Measurements from ENCODE around the gene SWAP70. TPM values are rescaled to one million over a fixed set of nuclear protein-coding genes. Genes with fewer than 3 reads are reported as not detected.
A peak's percentile ranks its signal among the peaks of the same experiment; 100 is the strongest.

SWAP70 gene
- total and polyA plus RNA-seq, 4 donors, result 15.8 to 69.0 (median 47.1) TPM

DNA sequence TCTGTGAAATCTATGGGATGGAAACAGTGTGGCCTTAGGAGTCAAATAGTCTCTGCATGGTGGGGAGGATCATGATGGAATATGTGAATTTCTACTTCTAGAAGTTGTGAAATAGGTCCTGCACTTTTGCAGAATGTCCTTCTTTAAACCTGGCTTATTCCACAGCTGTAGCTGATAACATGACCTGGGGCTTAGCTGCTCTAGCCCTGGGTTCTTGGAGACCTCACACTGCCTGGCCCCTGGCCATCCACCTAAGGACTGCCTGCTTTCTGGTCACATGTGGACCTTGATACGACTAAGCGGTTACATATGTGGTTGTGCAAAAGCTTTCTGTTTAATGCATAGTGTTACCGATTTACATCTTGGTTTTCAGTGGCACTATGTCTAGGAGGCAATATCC, 88.2 kb downstream of the SWAP70 start:
- Histone ChIP-seq H3K27ac (ENCODE audit: low read depth in 1 of 2, low read length in 2 of 2) (no peak overlapping the region), H3K27me3 (ENCODE audit: control insufficient read depth in 1 of 2, insufficient read depth in 2 of 2, low read length in 1 of 2) (no peaks in the 10 kb centered on the region), H3K4me3 (ENCODE audit: low read length in 2 of 2) (no peak overlapping the region), H3K4me1 (ENCODE audit: control insufficient read depth in 1 of 2, insufficient read depth in 2 of 2, low read length in 2 of 2) (no peaks in the 10 kb centered on the region), H3K9me3 (ENCODE audit: control insufficient read depth, low read length) (no peaks in the 10 kb centered on the region), H3K36me3 (ENCODE audit: control insufficient read depth in 1 of 2, insufficient read depth in 2 of 2, low read length in 1 of 2) (peaks cover 3 to 5% of the 10 kb centered on the region in 2 donors)
- intact Hi-C loops (cut with DNase I), result no loop called here
- no peak for DNase-seq
- 58 to 71% methylated on average over 3 of the region's 3 CpGs for WGBS, 2 donors
- no peak for ATAC-seq (ENCODE audit: low FRiP score)

DNA sequence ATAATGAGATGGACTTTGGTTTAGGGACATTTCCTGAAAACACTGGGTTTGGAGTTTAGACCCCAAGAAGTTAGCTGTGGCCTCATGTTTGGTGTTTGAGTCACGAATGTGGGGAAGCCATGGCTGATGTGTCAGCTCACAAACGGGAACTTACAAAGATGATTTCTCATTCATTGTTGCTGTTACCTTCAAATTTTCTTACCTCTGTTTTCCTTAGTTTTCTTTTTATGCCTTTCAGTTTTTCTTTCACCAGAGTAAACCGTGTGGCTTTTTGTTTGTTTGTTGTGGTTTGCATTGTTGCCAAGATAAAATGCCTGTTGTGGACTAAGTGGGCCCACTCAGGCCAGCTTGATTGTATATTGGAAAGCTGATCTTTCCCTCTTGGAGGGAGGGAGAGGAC, 89.1 kb downstream of the SWAP70 start:
- ATAC-seq (ENCODE audit: low FRiP score) (no peak), DNase-seq (no peak)
- intact Hi-C loops (cut with DNase I), result no loop called here
- Histone ChIP-seq H3K27me3 (ENCODE audit: control insufficient read depth in 1 of 2, insufficient read depth in 2 of 2, low read length in 1 of 2) (no peaks in the 10 kb centered on the region), H3K9me3 (ENCODE audit: control insufficient read depth, low read length) (no peaks in the 10 kb centered on the region), H3K36me3 (ENCODE audit: control insufficient read depth in 1 of 2, insufficient read depth in 2 of 2, low read length in 1 of 2) (peaks cover 3 to 5% of the 10 kb centered on the region in 2 donors), H3K4me1 (ENCODE audit: control insufficient read depth in 1 of 2, insufficient read depth in 2 of 2, low read length in 2 of 2) (no peaks in the 10 kb centered on the region), H3K4me3 (ENCODE audit: low read length in 2 of 2) (no peak overlapping the region), H3K27ac (ENCODE audit: low read depth in 1 of 2, low read length in 2 of 2) (no peak overlapping the region)
- WGBS, 2 donors, result 71 to 76% methylated on average over 3 of the region's 3 CpGs

DNA sequence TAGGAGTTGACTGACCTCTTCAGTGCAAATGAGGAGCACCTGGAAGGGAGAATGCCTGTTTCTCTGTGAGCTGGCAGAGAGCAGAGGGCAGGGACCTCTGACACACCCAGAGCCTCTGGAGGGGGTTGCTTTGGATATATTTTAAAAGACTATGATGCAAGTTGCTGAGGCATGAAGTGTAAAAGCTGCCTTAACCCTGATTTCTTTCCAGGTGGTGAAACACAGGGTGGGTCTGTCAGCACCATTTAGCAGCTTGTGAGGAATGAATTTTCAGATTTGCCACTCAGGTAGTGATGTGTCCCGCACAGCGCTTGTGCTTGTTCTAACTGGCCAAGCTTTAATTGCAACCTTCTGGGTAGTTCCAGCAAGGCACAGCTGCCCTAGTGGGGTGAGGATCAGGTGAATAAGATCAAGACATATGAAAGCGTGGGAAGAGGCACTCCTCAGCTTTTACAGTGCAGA, 90.2 kb downstream of the SWAP70 start:
- intact Hi-C loops (cut with DNase I), result no loop called here
- WGBS, 2 donors, result 87 to 91% methylated on average over 3 of the region's 3 CpGs
- H3K36me3 ChIP-seq (ENCODE audit: control insufficient read depth in 1 of 2, insufficient read depth in 2 of 2, low read length in 1 of 2), result peaks cover 2 to 3% of the 10 kb centered on the region in 2 donors
- no peak for ATAC-seq (ENCODE audit: low FRiP score)
- peak overlapping the region in 1 of 2 donors; percentile 25 for H3K27ac ChIP-seq (ENCODE audit: low read depth in 1 of 2, low read length in 2 of 2)
- no peak for DNase-seq
- no peaks in the 10 kb centered on the region for H3K9me3 ChIP-seq (ENCODE audit: control insufficient read depth, low read length)
- no peaks in the 10 kb centered on the region for H3K27me3 ChIP-seq (ENCODE audit: control insufficient read depth in 1 of 2, insufficient read depth in 2 of 2, low read length in 1 of 2)
- H3K4me1 ChIP-seq (ENCODE audit: control insufficient read depth in 1 of 2, insufficient read depth in 2 of 2, low read length in 2 of 2), result no peaks in the 10 kb centered on the region
- H3K4me3 ChIP-seq (ENCODE audit: low read length in 2 of 2), result no peak overlapping the region

DNA sequence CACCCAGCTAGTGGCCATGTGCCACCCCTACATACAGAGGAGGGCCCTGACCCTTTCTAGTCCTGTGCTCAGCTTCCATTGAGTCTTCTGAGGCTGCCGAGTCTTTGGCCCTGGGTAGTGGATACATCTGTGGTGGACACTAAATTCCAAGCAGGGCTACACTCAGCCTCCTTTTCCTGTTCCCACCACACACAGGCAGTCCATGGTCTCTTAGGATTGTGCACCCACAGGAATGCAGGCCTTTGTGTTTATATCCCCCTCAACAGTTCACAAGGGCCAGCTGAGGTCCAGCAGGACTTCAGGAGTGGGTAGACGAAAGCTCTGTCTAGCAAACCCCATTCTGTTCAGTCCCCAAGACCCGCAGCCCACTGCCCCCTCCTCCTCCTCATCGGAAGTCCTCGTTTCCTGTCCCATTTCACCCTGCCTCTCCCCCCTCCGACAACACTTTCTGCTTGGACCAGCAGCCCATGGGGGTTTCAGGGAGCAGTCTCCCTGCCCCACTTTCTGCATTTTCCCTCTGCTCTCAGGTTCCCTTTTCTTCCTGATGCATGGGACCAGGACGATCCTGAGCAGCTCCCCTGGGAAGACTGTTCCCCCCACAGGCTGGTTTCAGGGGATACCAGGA, 91.8 kb downstream of the SWAP70 start:
- 44 to 47% methylated on average over 7 of the region's 7 CpGs for WGBS, 2 donors
- intact Hi-C loops (cut with DNase I), result loop anchor here (5.0 kb wide), 5 partner anchors 93 to 572 kb away; partner anchors contain the start of genes ADM (in 1 of the 2) and SWAP70 (in 1 of the 2)
- no peak for ATAC-seq (ENCODE audit: low FRiP score)
- no peak for DNase-seq
- Histone ChIP-seq H3K4me1 (ENCODE audit: control insufficient read depth in 1 of 2, insufficient read depth in 2 of 2, low read length in 2 of 2) (no peaks in the 10 kb centered on the region), H3K9me3 (ENCODE audit: control insufficient read depth, low read length) (no peaks in the 10 kb centered on the region), H3K4me3 (ENCODE audit: low read length in 2 of 2) (no peak overlapping the region), H3K27me3 (ENCODE audit: control insufficient read depth in 1 of 2, insufficient read depth in 2 of 2, low read length in 1 of 2) (no peaks in the 10 kb centered on the region), H3K36me3 (ENCODE audit: control insufficient read depth in 1 of 2, insufficient read depth in 2 of 2, low read length in 1 of 2) (peaks cover 0 to 2% of the 10 kb centered on the region in 2 donors), H3K27ac (ENCODE audit: low read depth in 1 of 2, low read length in 2 of 2) (peak overlapping the region in 1 of 2 donors; percentile 5)

- 92 to 95% methylated on average over 5 of the region's 5 CpGs for WGBS, 2 donors
- no peak for DNase-seq
- H3K4me3 ChIP-seq (ENCODE audit: low read length in 2 of 2), result no peak overlapping the region
- no peak for ATAC-seq (ENCODE audit: low FRiP score)
- H3K36me3 ChIP-seq (ENCODE audit: control insufficient read depth in 1 of 2, insufficient read depth in 2 of 2, low read length in 1 of 2), result no peaks in the 10 kb centered on the region
- H3K9me3 ChIP-seq (ENCODE audit: control insufficient read depth, low read length), result no peaks in the 10 kb centered on the region
- H3K4me1 ChIP-seq (ENCODE audit: control insufficient read depth in 1 of 2, insufficient read depth in 2 of 2, low read length in 2 of 2), result no peaks in the 10 kb centered on the region
- H3K27ac ChIP-seq (ENCODE audit: low read depth in 1 of 2, low read length in 2 of 2), result no peak overlapping the region
- no peaks in the 10 kb centered on the region for H3K27me3 ChIP-seq (ENCODE audit: control insufficient read depth in 1 of 2, insufficient read depth in 2 of 2, low read length in 1 of 2)
- intact Hi-C loops (cut with DNase I), result loop anchor here (5.0 kb wide), 5 partner anchors 94 to 571 kb away; partner anchors contain the start of genes ADM (in 1 of the 2) and SWAP70 (in 1 of the 2)
Observed at GRCh38 chr11:9756461-9756860, 92.6 kb downstream of the SWAP70 start.

DNA sequence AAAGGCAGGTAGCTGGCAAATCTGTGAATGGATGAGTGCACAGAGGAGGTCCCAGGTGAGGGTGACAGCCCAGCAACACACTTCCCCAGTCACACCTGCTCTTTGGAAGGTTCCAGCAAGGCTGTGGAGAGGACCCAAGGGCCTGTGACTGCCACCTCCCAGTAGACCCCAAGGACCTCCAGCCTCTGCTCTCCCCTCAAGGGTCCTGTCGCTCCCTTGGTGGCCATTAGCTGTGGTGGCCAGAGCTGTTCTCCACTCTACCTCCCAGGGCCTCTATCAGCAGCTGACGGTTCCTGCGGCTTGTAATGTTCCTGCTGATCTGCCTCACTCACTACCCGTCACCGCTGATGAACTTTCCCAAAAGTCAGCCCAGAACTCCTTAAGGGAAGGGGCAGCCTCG, 93.0 kb downstream of the SWAP70 start:
- H3K27ac ChIP-seq (ENCODE audit: low read depth in 1 of 2, low read length in 2 of 2), result no peak overlapping the region
- H3K27me3 ChIP-seq (ENCODE audit: control insufficient read depth in 1 of 2, insufficient read depth in 2 of 2, low read length in 1 of 2), result no peaks in the 10 kb centered on the region
- intact Hi-C loops (cut with DNase I), result loop anchor here (5.0 kb wide), 5 partner anchors 95 to 570 kb away; partner anchors contain the start of genes ADM (in 1 of the 2) and SWAP70 (in 1 of the 2)
- H3K4me1 ChIP-seq (ENCODE audit: control insufficient read depth in 1 of 2, insufficient read depth in 2 of 2, low read length in 2 of 2), result no peaks in the 10 kb centered on the region
- no peak overlapping the region for H3K4me3 ChIP-seq (ENCODE audit: low read length in 2 of 2)
- 95 to 96% methylated on average over 6 of the region's 6 CpGs for WGBS, 2 donors
- no peak for DNase-seq
- ATAC-seq (ENCODE audit: low FRiP score), result no peak
- no peaks in the 10 kb centered on the region for H3K36me3 ChIP-seq (ENCODE audit: control insufficient read depth in 1 of 2, insufficient read depth in 2 of 2, low read length in 1 of 2)
- H3K9me3 ChIP-seq (ENCODE audit: control insufficient read depth, low read length), result no peaks in the 10 kb centered on the region

DNA sequence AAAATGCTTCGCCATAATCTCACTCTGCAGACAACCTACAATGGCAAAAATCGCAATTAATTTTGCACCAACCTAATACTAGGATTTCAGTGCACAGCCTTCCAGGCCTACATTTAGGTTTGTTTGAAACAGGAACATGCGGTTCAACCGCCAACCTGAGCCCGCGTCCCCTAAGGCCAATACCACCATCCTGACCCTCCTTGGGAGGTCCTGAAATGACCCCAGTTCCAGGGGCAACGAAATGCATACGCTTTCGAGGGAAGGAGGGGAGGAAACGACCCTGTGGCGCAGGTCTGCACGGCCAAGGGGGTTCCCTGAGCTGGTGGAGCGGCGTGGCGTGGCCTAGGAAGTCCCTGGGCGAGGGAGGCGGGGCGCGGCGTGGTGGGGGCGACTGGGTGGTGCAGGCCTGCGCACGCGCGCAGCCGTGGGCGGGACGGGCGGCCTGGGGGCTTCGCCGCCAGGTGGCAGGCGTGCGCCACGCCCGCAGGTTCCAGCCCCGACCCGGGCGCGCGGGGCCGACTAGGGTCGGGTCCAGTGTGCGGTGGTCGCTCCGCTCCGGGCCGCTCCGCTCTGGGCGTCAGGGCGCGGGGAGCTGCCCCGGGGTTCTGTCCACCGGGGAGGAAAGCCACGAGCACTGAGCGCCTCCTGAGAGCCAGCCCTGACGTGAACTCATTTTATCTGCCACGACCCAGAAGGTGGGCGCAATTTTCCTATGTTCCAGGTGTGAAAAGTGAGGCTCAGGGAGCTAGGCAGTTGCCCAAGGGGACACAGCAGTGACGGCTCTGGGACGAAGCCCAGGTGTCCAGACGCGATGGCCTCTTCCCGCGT, 94.1 kb downstream of the SWAP70 start:
- WGBS, 2 donors, result 4 to 5% methylated on average over 46 to 64 of the region's 64 CpGs
- Histone ChIP-seq H3K9me3 (ENCODE audit: control insufficient read depth, low read length) (no peaks in the 10 kb centered on the region), H3K36me3 (ENCODE audit: control insufficient read depth in 1 of 2, insufficient read depth in 2 of 2, low read length in 1 of 2) (no peaks in the 10 kb centered on the region), H3K27me3 (ENCODE audit: control insufficient read depth in 1 of 2, insufficient read depth in 2 of 2, low read length in 1 of 2) (no peaks in the 10 kb centered on the region), H3K4me1 (ENCODE audit: control insufficient read depth in 1 of 2, insufficient read depth in 2 of 2, low read length in 2 of 2) (no peaks in the 10 kb centered on the region), H3K27ac (ENCODE audit: low read depth in 1 of 2, low read length in 2 of 2) (peak overlapping the region; percentile 44 to 56), H3K4me3 (ENCODE audit: low read length in 2 of 2) (peak overlapping the region; percentile 17 to 31)
- peak; percentile 85 for ATAC-seq (ENCODE audit: low FRiP score)
- DNase-seq, result peak; percentile 94 to 96
- intact Hi-C loops (cut with DNase I), result loop anchor here (1.0 to 5.0 kb wide), 7 partner anchors 96 to 569 kb away; partner anchors contain the start of genes ADM (in 2 of the 2) and SWAP70 (in 1 of the 2)

GRCh38 chr11:9758637-9759518, 95.0 kb downstream of the SWAP70 start:
- H3K4me3 ChIP-seq (ENCODE audit: low read length in 2 of 2), result peak overlapping the region; percentile 17 to 31
- no peaks in the 10 kb centered on the region for H3K27me3 ChIP-seq (ENCODE audit: control insufficient read depth in 1 of 2, insufficient read depth in 2 of 2, low read length in 1 of 2)
- H3K36me3 ChIP-seq (ENCODE audit: control insufficient read depth in 1 of 2, insufficient read depth in 2 of 2, low read length in 1 of 2), result no peaks in the 10 kb centered on the region
- intact Hi-C loops (cut with DNase I), result loop anchor here (1.0 to 5.0 kb wide), 7 partner anchors 97 to 568 kb away; partner anchors contain the start of genes ADM (in 2 of the 2) and SWAP70 (in 1 of the 2)
- H3K9me3 ChIP-seq (ENCODE audit: control insufficient read depth, low read length), result no peaks in the 10 kb centered on the region
- peak overlapping the region; percentile 44 to 56 for H3K27ac ChIP-seq (ENCODE audit: low read depth in 1 of 2, low read length in 2 of 2)
- ATAC-seq (ENCODE audit: low FRiP score), result peak; percentile 84
- peak; percentile 88 to 92 for DNase-seq
- 6 to 7% methylated on average over 45 to 58 of the region's 58 CpGs for WGBS, 2 donors
- H3K4me1 ChIP-seq (ENCODE audit: control insufficient read depth in 1 of 2, insufficient read depth in 2 of 2, low read length in 2 of 2), result no peaks in the 10 kb centered on the region
